OCI-LY1 (cell line): ENCODE results near the gene ZBTB47.

ENCODE experiments used
- EZH2 ChIP-seq: fragments of 200-600 bp; sonication (generic), shearing (Covaris generic); IDR thresholded peaks from 2 replicates; pipeline ENCODE4 v1.8.0; 2017; ENCODE audit warnings: borderline replicate concordance, mixed run types, mild to moderate bottlenecking, antibody characterized with exemption, low read length, moderate library complexity, mixed read lengths
- TF ChIP-seq, protein P1 (sequence below): fragments of 200-600 bp; sonication (generic), shearing (Covaris generic); IDR thresholded peaks from 2 replicates; pipeline ENCODE4 v1.5.1; 2017; ENCODE audit warnings: mild to moderate bottlenecking, antibody characterized with exemption, low read length, moderate library complexity, mixed read lengths

DNA sequence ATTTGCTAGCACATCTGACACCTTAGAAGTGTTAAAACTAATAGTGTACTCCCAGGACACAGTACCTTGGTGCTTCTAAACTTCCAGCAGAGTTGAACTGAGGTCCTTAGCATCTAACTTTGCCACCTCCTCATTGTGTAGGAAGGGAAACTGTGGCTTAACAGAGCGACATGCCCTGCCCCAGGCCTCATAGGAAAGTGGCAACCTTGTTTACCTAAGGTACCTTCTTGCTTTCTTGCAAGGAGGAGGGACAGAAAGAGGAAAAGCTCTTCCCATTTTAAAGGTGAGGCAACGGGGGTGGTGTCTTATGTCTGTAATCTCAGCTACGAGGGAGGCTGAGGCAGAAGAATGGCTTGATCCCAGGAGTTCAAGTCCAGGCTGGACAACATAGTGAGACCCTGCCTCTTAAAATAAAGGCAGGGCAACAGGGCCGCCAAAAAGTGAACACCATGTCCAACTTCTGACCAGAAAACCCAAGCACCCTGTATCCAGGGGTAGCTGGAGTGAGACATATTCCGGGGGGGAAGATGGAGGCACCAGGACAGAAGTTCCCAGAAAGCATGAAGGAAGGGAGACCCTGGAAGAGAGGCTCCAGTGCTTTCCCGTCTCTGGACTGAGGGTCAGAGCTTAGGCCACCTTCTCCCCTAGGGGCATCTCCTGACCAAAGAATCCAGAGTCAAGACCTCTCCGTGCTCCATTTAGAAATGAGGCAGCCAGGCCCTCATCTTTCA is 31.3 kb downstream of the ZBTB47 start:
- TF ChIP-seq, protein P1, sequence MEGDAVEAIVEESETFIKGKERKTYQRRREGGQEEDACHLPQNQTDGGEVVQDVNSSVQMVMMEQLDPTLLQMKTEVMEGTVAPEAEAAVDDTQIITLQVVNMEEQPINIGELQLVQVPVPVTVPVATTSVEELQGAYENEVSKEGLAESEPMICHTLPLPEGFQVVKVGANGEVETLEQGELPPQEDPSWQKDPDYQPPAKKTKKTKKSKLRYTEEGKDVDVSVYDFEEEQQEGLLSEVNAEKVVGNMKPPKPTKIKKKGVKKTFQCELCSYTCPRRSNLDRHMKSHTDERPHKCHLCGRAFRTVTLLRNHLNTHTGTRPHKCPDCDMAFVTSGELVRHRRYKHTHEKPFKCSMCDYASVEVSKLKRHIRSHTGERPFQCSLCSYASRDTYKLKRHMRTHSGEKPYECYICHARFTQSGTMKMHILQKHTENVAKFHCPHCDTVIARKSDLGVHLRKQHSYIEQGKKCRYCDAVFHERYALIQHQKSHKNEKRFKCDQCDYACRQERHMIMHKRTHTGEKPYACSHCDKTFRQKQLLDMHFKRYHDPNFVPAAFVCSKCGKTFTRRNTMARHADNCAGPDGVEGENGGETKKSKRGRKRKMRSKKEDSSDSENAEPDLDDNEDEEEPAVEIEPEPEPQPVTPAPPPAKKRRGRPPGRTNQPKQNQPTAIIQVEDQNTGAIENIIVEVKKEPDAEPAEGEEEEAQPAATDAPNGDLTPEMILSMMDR = no peak
- TF ChIP-seq EZH2 = no peak
